ENCODE results near the gene PTBP1.
A peak's percentile ranks its signal among the peaks of the same experiment; 100 is the strongest.

PTBP1 gene

GRCh38 chr19:811506-812048, 14.3 kb downstream of the PTBP1 start:
- no peak for TF ChIP-seq CEBPB (IDR thresholded peaks at IDR 0.05)
- TF ChIP-seq TEAD4 (IDR thresholded peaks at IDR 0.05) = no peak
- TF ChIP-seq, protein P1, sequence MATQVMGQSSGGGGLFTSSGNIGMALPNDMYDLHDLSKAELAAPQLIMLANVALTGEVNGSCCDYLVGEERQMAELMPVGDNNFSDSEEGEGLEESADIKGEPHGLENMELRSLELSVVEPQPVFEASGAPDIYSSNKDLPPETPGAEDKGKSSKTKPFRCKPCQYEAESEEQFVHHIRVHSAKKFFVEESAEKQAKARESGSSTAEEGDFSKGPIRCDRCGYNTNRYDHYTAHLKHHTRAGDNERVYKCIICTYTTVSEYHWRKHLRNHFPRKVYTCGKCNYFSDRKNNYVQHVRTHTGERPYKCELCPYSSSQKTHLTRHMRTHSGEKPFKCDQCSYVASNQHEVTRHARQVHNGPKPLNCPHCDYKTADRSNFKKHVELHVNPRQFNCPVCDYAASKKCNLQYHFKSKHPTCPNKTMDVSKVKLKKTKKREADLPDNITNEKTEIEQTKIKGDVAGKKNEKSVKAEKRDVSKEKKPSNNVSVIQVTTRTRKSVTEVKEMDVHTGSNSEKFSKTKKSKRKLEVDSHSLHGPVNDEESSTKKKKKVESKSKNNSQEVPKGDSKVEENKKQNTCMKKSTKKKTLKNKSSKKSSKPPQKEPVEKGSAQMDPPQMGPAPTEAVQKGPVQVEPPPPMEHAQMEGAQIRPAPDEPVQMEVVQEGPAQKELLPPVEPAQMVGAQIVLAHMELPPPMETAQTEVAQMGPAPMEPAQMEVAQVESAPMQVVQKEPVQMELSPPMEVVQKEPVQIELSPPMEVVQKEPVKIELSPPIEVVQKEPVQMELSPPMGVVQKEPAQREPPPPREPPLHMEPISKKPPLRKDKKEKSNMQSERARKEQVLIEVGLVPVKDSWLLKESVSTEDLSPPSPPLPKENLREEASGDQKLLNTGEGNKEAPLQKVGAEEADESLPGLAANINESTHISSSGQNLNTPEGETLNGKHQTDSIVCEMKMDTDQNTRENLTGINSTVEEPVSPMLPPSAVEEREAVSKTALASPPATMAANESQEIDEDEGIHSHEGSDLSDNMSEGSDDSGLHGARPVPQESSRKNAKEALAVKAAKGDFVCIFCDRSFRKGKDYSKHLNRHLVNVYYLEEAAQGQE (IDR thresholded peaks at IDR 0.05; ENCODE audit: low read depth) = no peak
- no peak for TF ChIP-seq RAD21 (IDR thresholded peaks at IDR 0.05; ENCODE audit: low read depth)
- TF ChIP-seq EP300 (IDR thresholded peaks at IDR 0.05; ENCODE audit: borderline replicate concordance) = no peak
- TF ChIP-seq ZBTB7A (IDR thresholded peaks at IDR 0.05; ENCODE audit: low read depth) = no peak
- no peak for TF ChIP-seq NFIC (IDR thresholded peaks at IDR 0.05)
- TF ChIP-seq, protein P2, sequence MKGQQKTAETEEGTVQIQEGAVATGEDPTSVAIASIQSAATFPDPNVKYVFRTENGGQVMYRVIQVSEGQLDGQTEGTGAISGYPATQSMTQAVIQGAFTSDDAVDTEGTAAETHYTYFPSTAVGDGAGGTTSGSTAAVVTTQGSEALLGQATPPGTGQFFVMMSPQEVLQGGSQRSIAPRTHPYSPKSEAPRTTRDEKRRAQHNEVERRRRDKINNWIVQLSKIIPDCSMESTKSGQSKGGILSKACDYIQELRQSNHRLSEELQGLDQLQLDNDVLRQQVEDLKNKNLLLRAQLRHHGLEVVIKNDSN (IDR thresholded peaks at IDR 0.05) = no peak
- TF ChIP-seq FOXM1 (IDR thresholded peaks at IDR 0.05; ENCODE audit: borderline replicate concordance, low read depth) = no peak
- TF ChIP-seq TCF12 (IDR thresholded peaks at IDR 0.05; ENCODE audit: low read depth) = no peak
- TF ChIP-seq YY1 (IDR thresholded peaks at IDR 0.05; ENCODE audit: low read depth) = no peak
- no peak for TF ChIP-seq TAF1 (IDR thresholded peaks at IDR 0.05; ENCODE audit: low read depth)
- TF ChIP-seq MAX (IDR thresholded peaks at IDR 0.05) = no peak
- TF ChIP-seq CREB1 (IDR thresholded peaks at IDR 0.05; ENCODE audit: low read depth) = no peak
- no peak for TF ChIP-seq EGR1 (IDR thresholded peaks at IDR 0.05)

DNA sequence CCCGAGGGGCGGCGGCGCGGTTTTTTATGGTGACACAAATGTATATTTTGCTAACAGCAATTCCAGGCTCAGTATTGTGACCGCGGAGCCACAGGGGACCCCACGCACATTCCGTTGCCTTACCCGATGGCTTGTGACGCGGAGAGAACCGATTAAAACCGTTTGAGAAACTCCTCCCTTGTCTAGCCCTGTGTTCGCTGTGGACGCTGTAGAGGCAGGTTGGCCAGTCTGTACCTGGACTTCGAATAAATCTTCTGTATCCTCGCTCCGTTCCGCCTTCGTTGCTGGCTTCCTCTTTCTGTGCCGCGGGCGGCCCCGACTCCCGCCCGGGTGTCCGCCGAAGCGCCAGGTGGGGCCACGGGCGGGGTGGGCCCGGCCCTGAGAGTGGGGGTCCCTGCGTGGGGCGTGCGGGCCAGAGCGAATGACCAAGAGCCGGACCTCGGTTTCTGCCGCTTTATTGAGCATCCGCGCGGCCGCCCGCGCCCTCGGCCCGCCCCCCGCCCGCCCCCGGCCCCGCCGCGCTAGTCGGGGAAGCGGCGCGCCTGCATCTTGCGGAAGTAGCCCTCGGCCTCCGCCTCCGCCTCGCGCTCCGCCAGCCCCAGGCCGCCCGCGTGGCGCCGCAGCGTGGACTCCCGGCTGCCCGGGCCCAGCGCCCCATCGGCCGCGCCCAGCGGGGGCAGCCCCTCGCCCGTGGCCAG, 14.9 kb downstream of the PTBP1 start:
- TF ChIP-seq FOXM1 (IDR thresholded peaks at IDR 0.05; ENCODE audit: borderline replicate concordance, low read depth) = no peak
- TF ChIP-seq ZBTB7A (IDR thresholded peaks at IDR 0.05; ENCODE audit: low read depth) = no peak
- no peak for TF ChIP-seq NFIC (IDR thresholded peaks at IDR 0.05)
- TF ChIP-seq, protein P2 (IDR thresholded peaks at IDR 0.05) = no peak
- TF ChIP-seq EGR1 (IDR thresholded peaks at IDR 0.05) = no peak
- no peak for TF ChIP-seq RAD21 (IDR thresholded peaks at IDR 0.05; ENCODE audit: low read depth)
- TF ChIP-seq CEBPB (IDR thresholded peaks at IDR 0.05) = no peak
- no peak for TF ChIP-seq TEAD4 (IDR thresholded peaks at IDR 0.05)
- TF ChIP-seq CREB1 (IDR thresholded peaks at IDR 0.05; ENCODE audit: low read depth) = no peak
- TF ChIP-seq EP300 (IDR thresholded peaks at IDR 0.05; ENCODE audit: borderline replicate concordance) = no peak

- TF ChIP-seq EP300 (IDR thresholded peaks at IDR 0.05; ENCODE audit: borderline replicate concordance) (no peak), TCF12 (IDR thresholded peaks at IDR 0.05; ENCODE audit: low read depth) (no peak), RAD21 (IDR thresholded peaks at IDR 0.05; ENCODE audit: low read depth) (no peak), NFIC (IDR thresholded peaks at IDR 0.05) (no peak), CEBPB (IDR thresholded peaks at IDR 0.05) (no peak), TAF1 (IDR thresholded peaks at IDR 0.05; ENCODE audit: low read depth) (no peak), TEAD4 (IDR thresholded peaks at IDR 0.05) (no peak), EGR1 (IDR thresholded peaks at IDR 0.05) (no peak), YY1 (IDR thresholded peaks at IDR 0.05; ENCODE audit: low read depth) (no peak), CREB1 (IDR thresholded peaks at IDR 0.05; ENCODE audit: low read depth) (no peak), MAX (IDR thresholded peaks at IDR 0.05) (no peak), FOXM1 (IDR thresholded peaks at IDR 0.05; ENCODE audit: borderline replicate concordance, low read depth) (no peak), ZBTB7A (IDR thresholded peaks at IDR 0.05; ENCODE audit: low read depth) (no peak)
- TF ChIP-seq, protein P2 (IDR thresholded peaks at IDR 0.05) = no peak
- TF ChIP-seq, protein P1 (IDR thresholded peaks at IDR 0.05; ENCODE audit: low read depth) = no peak
These were observed 15.5 kb downstream of the PTBP1 start for GRCh38 chr19:812747-813218.

GRCh38 chr19:813219-814151, 16.2 kb downstream of the PTBP1 start:
- TF ChIP-seq NFIC (IDR thresholded peaks at IDR 0.05) = no peak
- TF ChIP-seq MAX (IDR thresholded peaks at IDR 0.05) = no peak
- 0 out of 2 replicates have a peak, but pooled peaks have one; percentile 16 for TF ChIP-seq TCF12 (IDR thresholded peaks at IDR 0.05; ENCODE audit: low read depth)
- TF ChIP-seq EGR1 (IDR thresholded peaks at IDR 0.05) = no peak
